Calu3 (cell line): ENCODE data around the gene PARD3. TPM values are rescaled to one million over a fixed set of nuclear protein-coding genes. Genes with fewer than 3 reads are reported as not detected.

Experiments used
- BruUV-seq: library from RNA; stranded (reverse); fragments of 400-500 nt; replicated peaks from 2 replicates; lab custom pipeline; 2021; lab: Mats Ljungman, UMichigan
- CTCF ChIA-PET: fragments of 300-600 bp; sonication (Branson Sonifier 250); formaldehyde crosslinking; loops from one replicate; lab custom pipeline; 2022; ENCODE audit warnings: antibody characterized with exemption; lab: Charles Lee
- DNase-seq: peaks from one replicate; pipeline ENCODE4 v3.0.0; 2022
- H3K27ac Mint-ChIP-seq: one replicate; pipeline ENCODE4 v1.8.0; 2022; ENCODE audit warnings: mixed read lengths; ENCODE audit not compliant: unreplicated experiment
- H3K27me3 Mint-ChIP-seq: one replicate; pipeline ENCODE4 v1.8.0; 2022; ENCODE audit warnings: mixed read lengths; ENCODE audit not compliant: unreplicated experiment
- H3K36me3 Mint-ChIP-seq: one replicate; pipeline ENCODE4 v1.8.0; 2022; ENCODE audit warnings: mild to moderate bottlenecking, moderate library complexity, mixed read lengths; ENCODE audit not compliant: insufficient read depth, unreplicated experiment
- H3K4me1 Mint-ChIP-seq: one replicate; pipeline ENCODE4 v1.8.0; 2022; ENCODE audit warnings: mild to moderate bottlenecking, low read depth, mixed read lengths; ENCODE audit not compliant: unreplicated experiment
- H3K4me3 Mint-ChIP-seq: one replicate; pipeline ENCODE4 v1.8.0; 2022; ENCODE audit warnings: mild to moderate bottlenecking, low read depth, moderate library complexity, mixed read lengths; ENCODE audit not compliant: unreplicated experiment
- H3K9me3 Mint-ChIP-seq: one replicate; pipeline ENCODE4 v1.8.0; 2022; ENCODE audit warnings: low read depth, mixed read lengths; ENCODE audit not compliant: unreplicated experiment
- CTCF ChIP-seq: fragments of 200-600 bp; IDR thresholded peaks from one replicate; pipeline ENCODE4 v1.8.0; 2022; ENCODE audit warnings: antibody characterized with exemption; ENCODE audit not compliant: unreplicated experiment
- intact Hi-C: fragments of 100-400 bp; cut with micrococcal nuclease; formaldehyde crosslinking; loops from one replicate; pipeline ENCODE4 v1.10.0; 2022; ENCODE audit not compliant: unreplicated experiment
- total RNA-seq: library from RNA; stranded (reverse); gene quantifications from 2 replicates; pipeline ENCODE4 v1.2.3, GENCODE V29; 2022

Gene PARD3
- total RNA-seq, 1 experiment from 2014 or later, result 62.4 TPM

DNA sequence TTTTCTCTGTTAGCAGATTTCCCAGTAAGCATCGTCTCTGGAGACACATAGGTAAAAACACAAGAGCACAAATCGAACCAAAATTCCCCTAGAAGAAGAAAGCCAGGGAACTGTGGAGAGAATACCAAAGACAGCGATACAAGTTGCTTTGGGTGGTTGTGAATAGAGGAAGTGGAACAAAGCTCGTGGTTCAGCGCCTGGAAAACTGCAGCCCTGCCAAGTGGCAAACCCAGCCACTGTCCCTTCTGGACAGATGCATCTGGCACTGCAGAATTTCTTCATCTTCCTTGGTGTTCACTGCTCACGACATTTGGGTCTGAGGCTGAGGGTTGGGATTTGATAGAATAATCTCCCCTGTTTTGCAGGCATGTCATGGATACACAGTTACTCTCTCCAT, 733.8 kb downstream of the PARD3 start:
- no peak overlapping the region for H3K4me3 Mint-ChIP-seq
- CTCF ChIA-PET, result no interaction called here
- H3K9me3 Mint-ChIP-seq, result peaks cover 3% of the 10 kb centered on the region
- no peak overlapping the region for H3K27ac Mint-ChIP-seq
- peaks cover 9% of the 10 kb centered on the region for H3K27me3 Mint-ChIP-seq
- no peaks in the 10 kb centered on the region for H3K4me1 Mint-ChIP-seq
- H3K36me3 Mint-ChIP-seq, result no peaks in the 10 kb centered on the region
- BruUV-seq, result no TSS peak
- DNase-seq, result no peak
- intact Hi-C loops, result no loop called here
- TF ChIP-seq CTCF, result no peak

DNA sequence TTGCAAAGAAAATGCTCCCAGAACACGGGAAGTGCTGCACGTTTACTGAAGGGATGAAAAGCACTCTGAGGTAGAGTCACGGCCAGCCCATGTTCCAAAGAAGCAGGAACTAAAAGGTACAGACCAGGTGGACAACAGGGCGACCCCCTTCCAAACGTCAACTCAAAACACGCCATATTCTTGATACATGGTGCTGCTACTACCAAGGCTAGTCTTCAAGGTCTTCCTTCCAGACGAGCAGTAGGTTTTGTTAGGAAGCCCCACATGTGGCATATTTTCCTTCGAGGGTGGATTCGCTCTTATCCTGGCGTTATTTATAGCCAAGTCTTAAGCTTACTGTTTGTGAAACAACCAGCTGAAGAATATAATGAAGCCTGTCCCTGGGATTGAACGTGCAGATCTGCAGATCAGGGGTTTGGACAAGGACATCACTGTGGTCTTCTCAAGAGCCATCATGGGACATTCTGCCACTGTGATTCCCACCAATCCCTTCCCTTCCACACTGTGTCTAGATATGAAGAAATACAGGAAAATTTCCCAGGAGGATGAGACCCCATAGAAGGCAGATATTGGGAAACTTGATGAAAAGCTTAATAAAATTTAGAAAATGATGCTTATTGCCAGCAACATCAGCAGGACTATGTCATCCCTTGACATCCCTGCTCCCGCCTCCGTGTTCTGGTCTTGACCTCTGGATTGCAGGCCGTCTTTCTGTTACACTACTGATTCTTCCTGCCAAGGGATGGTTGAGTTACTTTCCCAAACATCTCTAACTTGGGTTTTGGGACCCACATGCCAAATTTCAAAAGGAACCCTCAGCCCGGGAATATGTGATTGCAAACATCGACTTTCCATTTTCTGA, 734.4 kb downstream of the PARD3 start:
- no peak for TF ChIP-seq CTCF
- Mint-ChIP-seq H3K27me3 (peaks cover 9% of the 10 kb centered on the region), H3K4me1 (no peaks in the 10 kb centered on the region), H3K4me3 (no peak overlapping the region), H3K36me3 (no peaks in the 10 kb centered on the region), H3K27ac (no peak overlapping the region), H3K9me3 (peaks cover 3% of the 10 kb centered on the region)
- DNase-seq, result no peak
- intact Hi-C loops, result no loop called here
- no TSS peak for BruUV-seq
- CTCF ChIA-PET, result no interaction called here

DNA sequence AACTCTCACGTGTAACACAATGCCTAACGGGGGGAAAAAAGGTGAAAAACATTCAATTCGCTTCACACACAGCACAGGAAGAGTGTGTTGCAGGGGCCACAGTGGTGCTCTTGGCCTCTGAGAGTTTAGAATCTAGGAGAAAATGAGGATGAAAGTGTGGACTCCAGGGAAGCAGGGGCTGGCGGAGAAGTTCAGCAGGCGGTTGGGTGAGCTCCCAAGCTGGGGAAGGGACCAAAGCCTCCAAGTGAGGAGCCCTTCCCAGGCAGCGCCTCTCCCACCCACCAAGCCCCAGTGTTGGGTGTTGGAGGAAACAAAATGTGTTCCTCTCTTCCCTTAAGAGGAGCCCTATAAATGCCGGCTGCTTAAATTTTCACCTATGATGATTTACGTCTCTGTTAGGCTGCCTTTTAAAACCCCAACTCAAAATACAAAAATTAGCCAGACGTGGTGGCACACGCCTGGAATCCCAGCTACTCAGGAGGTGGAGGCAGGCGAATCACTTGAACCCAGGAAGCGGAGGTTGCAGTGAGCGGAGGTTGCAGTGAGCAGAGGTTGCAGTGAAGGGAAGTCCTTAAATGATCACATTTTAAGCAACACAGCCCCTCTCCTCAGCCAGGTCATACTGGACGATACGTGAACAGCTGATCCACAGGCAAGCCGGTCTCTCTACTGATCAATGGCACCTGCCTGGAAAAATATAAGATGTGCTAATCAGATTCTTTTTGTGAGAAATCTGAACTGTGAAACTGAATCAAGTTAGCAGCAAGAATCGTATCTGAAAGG, 735.2 kb downstream of the PARD3 start:
- Mint-ChIP-seq H3K4me1 (no peaks in the 10 kb centered on the region), H3K4me3 (no peak overlapping the region), H3K27ac (no peak overlapping the region), H3K27me3 (peaks cover 9% of the 10 kb centered on the region), H3K9me3 (peaks cover 3% of the 10 kb centered on the region), H3K36me3 (no peaks in the 10 kb centered on the region)
- no TSS peak for BruUV-seq
- no peak for TF ChIP-seq CTCF
- CTCF ChIA-PET, result no interaction called here
- intact Hi-C loops, result no loop called here
- DNase-seq, result no peak

DNA sequence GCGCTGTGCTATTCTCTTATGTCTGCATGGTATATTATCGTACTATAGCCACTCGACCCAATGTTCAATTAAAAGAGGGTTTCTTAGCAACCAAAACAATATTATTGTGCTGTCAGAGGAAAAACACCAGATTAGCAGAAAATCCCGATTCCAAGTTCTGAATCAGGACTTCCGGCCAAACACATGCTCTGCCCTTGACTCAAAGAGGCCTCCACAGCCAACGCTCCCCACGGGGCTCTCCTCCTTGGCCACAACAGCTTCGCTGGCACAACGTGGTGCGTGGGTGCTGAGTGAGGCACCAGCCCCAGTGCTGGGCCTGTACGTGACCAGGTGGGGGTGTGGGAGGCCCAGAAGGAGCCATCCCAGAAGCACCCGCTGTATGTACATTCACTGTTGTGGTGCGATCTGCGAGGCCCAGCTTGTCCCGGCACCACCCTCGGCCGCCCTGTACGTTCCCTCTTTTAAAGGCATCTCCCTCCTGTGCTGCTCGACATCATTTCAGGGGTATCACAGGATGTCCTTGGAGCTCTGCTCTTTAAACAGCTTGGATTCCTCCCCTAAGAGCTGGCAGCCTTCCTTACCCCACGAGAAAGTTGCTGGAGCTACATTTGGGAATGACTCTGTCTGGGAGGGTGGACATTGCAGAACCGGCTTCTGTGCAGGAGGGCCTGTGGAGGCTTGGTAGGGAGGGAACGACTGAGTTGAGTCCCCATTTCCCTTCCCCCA, 736.2 kb downstream of the PARD3 start:
- H3K36me3 Mint-ChIP-seq, result no peaks in the 10 kb centered on the region
- H3K4me1 Mint-ChIP-seq, result no peaks in the 10 kb centered on the region
- intact Hi-C loops, result no loop called here
- CTCF ChIA-PET, result no interaction called here
- peaks cover 3% of the 10 kb centered on the region for H3K9me3 Mint-ChIP-seq
- DNase-seq, result no peak
- no peak for TF ChIP-seq CTCF
- peaks cover 9% of the 10 kb centered on the region for H3K27me3 Mint-ChIP-seq
- no peak overlapping the region for H3K4me3 Mint-ChIP-seq
- BruUV-seq, result no TSS peak
- H3K27ac Mint-ChIP-seq, result no peak overlapping the region
